ENCODE measurements around the gene FGD4.

DNA sequence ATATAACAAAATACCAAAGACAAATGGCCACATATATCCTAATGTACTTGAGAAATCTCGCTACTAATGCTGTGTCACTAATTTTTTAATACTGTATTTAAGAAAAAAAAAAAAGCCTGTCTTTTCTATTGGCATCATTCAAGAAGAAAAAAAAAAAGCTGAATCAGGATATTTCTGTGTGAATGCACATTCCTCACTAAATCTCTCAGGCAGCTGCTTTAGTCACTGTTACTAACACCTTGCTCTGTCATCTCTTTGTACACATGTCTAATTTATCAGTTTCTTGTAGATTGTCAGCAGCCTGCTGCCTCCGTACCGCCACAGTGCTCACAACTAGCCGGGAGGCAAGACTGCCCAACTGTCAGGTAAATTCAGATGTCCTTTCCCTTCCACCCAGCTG, 32.0 kb upstream of the FGD4 start:
- TF ChIP-seq EZH2 (IDR thresholded peaks at IDR 0.05; ENCODE audit: insufficient read depth, poor library complexity, severe bottlenecking) (no peak), EZH2phosphoT487 (IDR thresholded peaks at IDR 0.05; ENCODE audit: insufficient read depth, low read depth) (no peak)

All from GM23248 (cell line).